Natural killer cell (primary cell): Measurements from ENCODE around the gene SRC. TPM values are rescaled to one million over a fixed set of nuclear protein-coding genes. Genes with fewer than 3 reads are reported as not detected.

Source experiments
- ATAC-seq, 3 donors: fragments of 150-1000 bp in 2 of 3; fragments of 200-7000 bp in 1 of 3; cut with Tn5 transposase; 1 replicate in 1 of 3; 2 replicates in 2 of 3; pipeline ENCODE4 v1.10.0; 2021; ENCODE audit warnings: mild to moderate bottlenecking in 2 of 3, moderate library complexity in 2 of 3
- DNase-seq, 2 donors: peaks; one replicate each; pipeline versions ENCODE4 v3.0.0 to v3.0.0-alpha.2; 2013 to 2021; ENCODE audit warnings: mixed read lengths in 1 of 2
- H3K27ac ChIP-seq: one replicate; pipeline ENCODE4 v1.5.1; 2013; ENCODE audit warnings: mild to moderate bottlenecking, low read length
- H3K27me3 ChIP-seq: one replicate; pipeline ENCODE4 v1.6.1; 2013; ENCODE audit warnings: low read length; ENCODE audit not compliant: control insufficient read depth, insufficient read depth
- H3K36me3 ChIP-seq: one replicate; pipeline ENCODE4 v1.6.1; 2013; ENCODE audit warnings: low read length; ENCODE audit not compliant: control insufficient read depth, insufficient read depth
- H3K4me1 ChIP-seq: one replicate; pipeline ENCODE4 v1.6.1; 2013; ENCODE audit warnings: low read length; ENCODE audit not compliant: control insufficient read depth, insufficient read depth
- H3K4me3 ChIP-seq: one replicate; pipeline ENCODE4 v1.5.1; 2013; ENCODE audit warnings: low read length
- H3K9me3 ChIP-seq: one replicate; pipeline ENCODE4 v1.6.1; 2013; ENCODE audit warnings: low read length; ENCODE audit not compliant: control insufficient read depth, insufficient read depth
- H3K27ac Mint-ChIP-seq, 2 donors: one replicate each; pipeline ENCODE4 v1.8.0; 2022; ENCODE audit warnings: mild to moderate bottlenecking in 2 of 2, mixed read lengths in 2 of 2, moderate library complexity in 1 of 2
- H3K27me3 Mint-ChIP-seq, 2 donors: one replicate each; pipeline ENCODE4 v1.8.0; 2022; ENCODE audit warnings: low read depth in 2 of 2, mixed read lengths in 2 of 2
- H3K36me3 Mint-ChIP-seq: one replicate; pipeline ENCODE4 v1.8.0; 2022; ENCODE audit warnings: mixed read lengths
- H3K4me1 Mint-ChIP-seq, 2 donors: one replicate each; pipeline ENCODE4 v1.8.0; 2022; ENCODE audit warnings: mixed read lengths in 2 of 2
- H3K4me3 Mint-ChIP-seq: one replicate; pipeline ENCODE4 v1.8.0; 2022; ENCODE audit warnings: mild to moderate bottlenecking, moderate library complexity, mixed read lengths
- H3K9me3 Mint-ChIP-seq, 2 donors: one replicate each; pipeline ENCODE4 v1.8.0; 2022; ENCODE audit warnings: mixed read lengths in 2 of 2
- WGBS: methylation state at CpG from one replicate; pipeline ENCODE4 v1.1.7; 2013; ENCODE audit warnings: missing lambda C conversion rate; ENCODE audit not compliant: insufficient coverage; 5-methylcytosine and 5-hydroxymethylcytosine counted together
- intact Hi-C: fragments of 100-400 bp; cut with micrococcal nuclease; formaldehyde crosslinking; loops from one replicate; pipeline ENCODE4 v1.14.2; 2022
- total RNA-seq, 4 donors: library from RNA; stranded (reverse); fragments of 120-200 nt in 1 of 4; gene quantifications; one replicate each; pipeline versions ENCODE4 v1.2.3 to v1.2.4, GENCODE V29; 2013 to 2022
- TF ChIP-seq, protein P1 (sequence below): fragments of 200-600 bp; IDR thresholded peaks from one replicate; pipeline ENCODE4 v1.8.0; 2022; ENCODE audit warnings: antibody characterized with exemption

The SRC gene
- total RNA-seq, 3 donors from 2014 or later (not counting 1 experiment from before 2014, with no cell fraction given) = 2.3 to 15.6 (median 10.5) TPM

DNA sequence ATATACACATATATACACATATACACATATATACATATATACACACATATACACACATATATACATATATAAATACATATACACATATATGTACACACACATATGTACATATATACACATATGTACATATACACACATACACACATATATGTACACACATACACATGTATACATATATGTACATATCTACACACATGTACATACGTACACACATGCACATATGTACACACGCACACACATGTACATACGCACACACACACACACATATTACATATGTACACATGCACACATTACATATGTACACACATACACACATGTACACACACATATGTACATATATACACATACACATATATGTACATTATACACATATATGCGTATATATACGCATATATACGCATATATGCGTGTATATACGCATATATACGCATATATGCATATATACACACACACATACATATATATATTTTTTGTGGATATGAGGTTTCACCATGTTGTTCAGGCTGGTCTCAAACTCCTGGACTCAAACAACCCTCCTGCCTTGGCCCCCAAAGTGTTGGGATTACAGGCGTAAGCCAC, 27.2 kb downstream of the SRC start:
- ATAC-seq = no peak
- H3K27ac Mint-ChIP-seq = no peak overlapping the region
- 88% methylated on average over 4 of the region's 10 CpGs for WGBS
- H3K4me3 Mint-ChIP-seq = no peak overlapping the region
- DNase-seq = no peak
- Histone ChIP-seq H3K9me3 (no peaks in the 10 kb centered on the region), H3K4me3 (no peak overlapping the region), H3K4me1 (peaks cover 19% of the 10 kb centered on the region), H3K27me3 (no peaks in the 10 kb centered on the region), H3K36me3 (no peaks in the 10 kb centered on the region), H3K27ac (no peak overlapping the region)
- H3K36me3 Mint-ChIP-seq = no peaks in the 10 kb centered on the region
- TF ChIP-seq, protein P1, sequence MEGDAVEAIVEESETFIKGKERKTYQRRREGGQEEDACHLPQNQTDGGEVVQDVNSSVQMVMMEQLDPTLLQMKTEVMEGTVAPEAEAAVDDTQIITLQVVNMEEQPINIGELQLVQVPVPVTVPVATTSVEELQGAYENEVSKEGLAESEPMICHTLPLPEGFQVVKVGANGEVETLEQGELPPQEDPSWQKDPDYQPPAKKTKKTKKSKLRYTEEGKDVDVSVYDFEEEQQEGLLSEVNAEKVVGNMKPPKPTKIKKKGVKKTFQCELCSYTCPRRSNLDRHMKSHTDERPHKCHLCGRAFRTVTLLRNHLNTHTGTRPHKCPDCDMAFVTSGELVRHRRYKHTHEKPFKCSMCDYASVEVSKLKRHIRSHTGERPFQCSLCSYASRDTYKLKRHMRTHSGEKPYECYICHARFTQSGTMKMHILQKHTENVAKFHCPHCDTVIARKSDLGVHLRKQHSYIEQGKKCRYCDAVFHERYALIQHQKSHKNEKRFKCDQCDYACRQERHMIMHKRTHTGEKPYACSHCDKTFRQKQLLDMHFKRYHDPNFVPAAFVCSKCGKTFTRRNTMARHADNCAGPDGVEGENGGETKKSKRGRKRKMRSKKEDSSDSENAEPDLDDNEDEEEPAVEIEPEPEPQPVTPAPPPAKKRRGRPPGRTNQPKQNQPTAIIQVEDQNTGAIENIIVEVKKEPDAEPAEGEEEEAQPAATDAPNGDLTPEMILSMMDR = no peak
- intact Hi-C loops = no loop called here
- H3K9me3 Mint-ChIP-seq = no peaks in the 10 kb centered on the region
- no peaks in the 10 kb centered on the region for H3K27me3 Mint-ChIP-seq
- peaks cover 0 to 17% of the 10 kb centered on the region in 2 donors for H3K4me1 Mint-ChIP-seq

GRCh38 chr20:37375227-37375626, 29.3 kb downstream of the SRC start:
- no peaks in the 10 kb centered on the region for H3K9me3 ChIP-seq
- 76% methylated on average over 3 of the region's 4 CpGs for WGBS
- ATAC-seq (no peak), DNase-seq (no peak)
- intact Hi-C loops = no loop called here
- peaks cover 0 to 24% of the 10 kb centered on the region in 2 donors for H3K4me1 Mint-ChIP-seq
- H3K4me1 ChIP-seq = peaks cover 19% of the 10 kb centered on the region
- no peaks in the 10 kb centered on the region for H3K36me3 Mint-ChIP-seq
- TF ChIP-seq, protein P1 = no peak
- H3K4me3 Mint-ChIP-seq = no peak overlapping the region
- no peak overlapping the region for H3K27ac ChIP-seq
- no peak overlapping the region for H3K4me3 ChIP-seq
- no peaks in the 10 kb centered on the region for H3K27me3 Mint-ChIP-seq
- H3K27ac Mint-ChIP-seq = no peak overlapping the region
- H3K27me3 ChIP-seq = no peaks in the 10 kb centered on the region
- H3K36me3 ChIP-seq = no peaks in the 10 kb centered on the region
- no peaks in the 10 kb centered on the region for H3K9me3 Mint-ChIP-seq

- ATAC-seq (no peak), DNase-seq (no peak)
- Histone ChIP-seq H3K9me3 (no peaks in the 10 kb centered on the region), H3K4me1 (peaks cover 19% of the 10 kb centered on the region), H3K27me3 (no peaks in the 10 kb centered on the region), H3K4me3 (no peak overlapping the region), H3K27ac (no peak overlapping the region), H3K36me3 (no peaks in the 10 kb centered on the region)
- Mint-ChIP-seq H3K27me3 (no peaks in the 10 kb centered on the region), H3K4me3 (no peak overlapping the region), H3K4me1 (peaks cover 0 to 24% of the 10 kb centered on the region in 2 donors), H3K36me3 (no peaks in the 10 kb centered on the region), H3K9me3 (no peaks in the 10 kb centered on the region), H3K27ac (no peak overlapping the region)
- intact Hi-C loops = no loop called here
- TF ChIP-seq, protein P1 = no peak
- 100% methylated on average over 2 of the region's 4 CpGs for WGBS
Observed at GRCh38 chr20:37376324-37376723, 30.4 kb downstream of the SRC start.

- no peak overlapping the region for H3K4me3 Mint-ChIP-seq
- 90% methylated on average over 6 of the region's 6 CpGs for WGBS
Observed at GRCh38 chr20:37376791-37377190, 30.9 kb downstream of the SRC start.

More at GRCh38 chr20:37376791-37377190, 30.9 kb downstream of the SRC start:
- Histone ChIP-seq H3K36me3 (no peaks in the 10 kb centered on the region), H3K4me1 (peaks cover 19% of the 10 kb centered on the region), H3K4me3 (no peak overlapping the region), H3K9me3 (no peaks in the 10 kb centered on the region), H3K27me3 (no peaks in the 10 kb centered on the region), H3K27ac (no peak overlapping the region)
- H3K27ac Mint-ChIP-seq = peak overlapping the region in 1 of 2 donors; percentile 85
- H3K36me3 Mint-ChIP-seq = no peaks in the 10 kb centered on the region
- ATAC-seq (no peak), DNase-seq (no peak)
- H3K4me1 Mint-ChIP-seq = peaks cover 0 to 24% of the 10 kb centered on the region in 2 donors
- TF ChIP-seq, protein P1 = no peak
- no peaks in the 10 kb centered on the region for H3K9me3 Mint-ChIP-seq
- H3K27me3 Mint-ChIP-seq = no peaks in the 10 kb centered on the region
- intact Hi-C loops = no loop called here
